ENCODE results near the gene ACP1.

DNA sequence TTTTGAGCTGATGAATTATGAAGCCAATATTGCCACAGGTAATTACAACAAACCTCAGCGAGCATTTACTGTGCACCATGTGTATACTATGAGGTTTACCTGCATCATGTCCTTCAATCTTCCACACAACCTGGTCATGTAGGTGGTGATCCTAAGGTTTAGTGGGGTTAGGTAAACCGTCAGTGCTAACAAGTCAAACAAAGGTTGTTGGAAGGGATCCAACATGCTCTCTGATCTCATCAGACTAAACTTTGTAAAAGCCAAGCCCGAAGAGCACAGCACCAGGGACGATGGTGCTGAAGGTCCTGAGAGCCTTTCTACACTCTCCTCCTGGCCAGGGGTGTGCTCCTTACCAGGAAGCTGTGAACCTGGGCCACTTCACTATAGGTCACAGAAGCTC lies 30.3 kb upstream of the ACP1 start:
- no peak for TF ChIP-seq POLR2A (IDR thresholded peaks at IDR 0.05)
- TF ChIP-seq, protein P1, sequence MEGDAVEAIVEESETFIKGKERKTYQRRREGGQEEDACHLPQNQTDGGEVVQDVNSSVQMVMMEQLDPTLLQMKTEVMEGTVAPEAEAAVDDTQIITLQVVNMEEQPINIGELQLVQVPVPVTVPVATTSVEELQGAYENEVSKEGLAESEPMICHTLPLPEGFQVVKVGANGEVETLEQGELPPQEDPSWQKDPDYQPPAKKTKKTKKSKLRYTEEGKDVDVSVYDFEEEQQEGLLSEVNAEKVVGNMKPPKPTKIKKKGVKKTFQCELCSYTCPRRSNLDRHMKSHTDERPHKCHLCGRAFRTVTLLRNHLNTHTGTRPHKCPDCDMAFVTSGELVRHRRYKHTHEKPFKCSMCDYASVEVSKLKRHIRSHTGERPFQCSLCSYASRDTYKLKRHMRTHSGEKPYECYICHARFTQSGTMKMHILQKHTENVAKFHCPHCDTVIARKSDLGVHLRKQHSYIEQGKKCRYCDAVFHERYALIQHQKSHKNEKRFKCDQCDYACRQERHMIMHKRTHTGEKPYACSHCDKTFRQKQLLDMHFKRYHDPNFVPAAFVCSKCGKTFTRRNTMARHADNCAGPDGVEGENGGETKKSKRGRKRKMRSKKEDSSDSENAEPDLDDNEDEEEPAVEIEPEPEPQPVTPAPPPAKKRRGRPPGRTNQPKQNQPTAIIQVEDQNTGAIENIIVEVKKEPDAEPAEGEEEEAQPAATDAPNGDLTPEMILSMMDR (IDR thresholded peaks at IDR 0.05): no peak

Data from body of pancreas (tissue), 4 donors.